Pancreas (tissue), 10 donors: ENCODE measurements around the gene TTLL5. TPM values are rescaled to one million over a fixed set of nuclear protein-coding genes. Genes with fewer than 3 reads are reported as not detected.

Experiments
- ATAC-seq, 4 donors: fragments of 200-7000 bp; cut with Tn5 transposase; one replicate each; pipeline versions ENCODE4 v1.8.0 to v1.9.1; 2020; ENCODE audit warnings: mild to moderate bottlenecking in 4 of 4, moderate library complexity in 4 of 4
- DNase-seq, 6 donors: peaks; one replicate each; pipeline ENCODE4 v3.0.0-alpha.2; 2020
- FAIRE-seq: peaks from 2 replicates; lab custom pipeline; 2012; peaks lifted over from hg19 to GRCh38; lab: Jason Lieb, UNC
- H3K27ac ChIP-seq, 4 donors: fragments of 200-600 bp; sonication (generic); 1 replicate in 3 of 4; 2 replicates in 1 of 4; pipeline versions ENCODE4 v1.5.0 to v1.8.0; 2020
- H3K27me3 ChIP-seq, 4 donors: fragments of 200-600 bp; one replicate each; pipeline ENCODE4 v1.8.0; 2021
- H3K36me3 ChIP-seq, 3 donors: fragments of 200-600 bp; sonication (generic) in 1 of 3; one replicate each; pipeline versions ENCODE4 v1.5.0 to v1.8.0; 2020 to 2021
- H3K4me1 ChIP-seq, 3 donors: fragments of 200-600 bp; one replicate each; pipeline ENCODE4 v1.8.0; 2021
- H3K4me3 ChIP-seq, 4 donors: fragments of 200-600 bp; sonication (generic) in 2 of 4; one replicate each; pipeline versions ENCODE4 v1.5.0 to v1.8.0; 2020 to 2021
- H3K9me3 ChIP-seq, 4 donors: fragments of 200-600 bp; one replicate each; pipeline ENCODE4 v1.8.0; 2021
- CTCF ChIP-seq, 4 donors: fragments of 200-600 bp; sonication (generic) in 3 of 4; IDR thresholded peaks; one replicate each; pipeline versions ENCODE4 v1.5.0 to v1.8.0; 2021; ENCODE audit warnings: antibody characterized with exemption in 4 of 4
- WGBS, 2 donors: extraction: QIAGEN DNeasy Blood & Tissue Kit; methylation state at CpG; one replicate each; pipeline ENCODE4 v1.1.7; 2013; 5-methylcytosine and 5-hydroxymethylcytosine counted together
- intact Hi-C, 3 donors: fragments of 100-400 bp; cut with DNase I; formaldehyde crosslinking; loops; one replicate each; pipeline versions ENCODE4 v1.11.1 to v1.14.2; 2022
- polyA plus RNA-seq, 2 donors: library from polyadenylated mRNA; stranded (reverse); fragments of 200-250 nt; gene quantifications; one replicate each; pipeline ENCODE4 v1.2.3, GENCODE V29; 2013
- total RNA-seq, 6 donors: library from RNA; stranded (reverse); fragmentation: NEBNext Ultra II Directional in 4 of 6; extraction: Animal tissue kit (Norgen Biotek cat#: 25700) in 4 of 6; gene quantifications; one replicate each; pipeline versions ENCODE4 v1.2.1 to v1.2.4, GENCODE V29; 2021 to 2023
- donor health status: healthy with polysubstance abuse.
- donor health status: DM: no; HTN: no; CAD: no; lungs with moderate emphysema.
- donor health status: DM: no; HTN: no; CAD: no.
- donor health status: control.
- donor health status: control.
- donor health status: Bipolar disorder and iron deficiency.
- donor health status: DM: yes; HTN: yes; CAD: no.
- donor health status: DM: no; HTN: no; CAD: no.
- donor health status: DM: no; HTN: no; CAD: no.
- donor health status: DM: yes; HTN: yes; CAD: no.

TTLL5 gene
- total and polyA plus RNA-seq, 8 donors, result 7.6 to 22.6 (median 12.0) TPM

GRCh38 chr14:75734854-75735253 lies 73.8 kb downstream of the TTLL5 start:
- Histone ChIP-seq H3K4me1 (peaks cover 6 to 30% (median 20%) of the 10 kb centered on the region in 3 donors), H3K27me3 (no peaks in the 10 kb centered on the region), H3K9me3 (no peaks in the 10 kb centered on the region), H3K36me3 (no peaks in the 10 kb centered on the region), H3K4me3 (no peak overlapping the region), H3K27ac (no peak overlapping the region)
- intact Hi-C loops, result no loop called here
- no peak for TF ChIP-seq CTCF (IDR thresholded peaks at IDR 0.05)
- FAIRE-seq (no peak), DNase-seq (no peak), ATAC-seq (no peak)
- 58 to 63% methylated on average over 3 of the region's 3 CpGs for WGBS, 2 donors

GRCh38 chr14:75736845-75737485 lies 75.9 kb downstream of the TTLL5 start:
- intact Hi-C loops, result no loop called here
- no peak for DNase-seq
- Histone ChIP-seq H3K9me3 (no peaks in the 10 kb centered on the region), H3K4me3 (no peak overlapping the region), H3K27me3 (no peaks in the 10 kb centered on the region), H3K27ac (peak overlapping the region in 2 of 4 donors; percentile 32 to 65), H3K4me1 (peaks cover 6 to 46% (median 20%) of the 10 kb centered on the region in 3 donors), H3K36me3 (no peaks in the 10 kb centered on the region)
- no peak for TF ChIP-seq CTCF (IDR thresholded peaks at IDR 0.05)
- no peak for FAIRE-seq
- ATAC-seq, result peak; percentile 56 to 80 (median 74)

DNA sequence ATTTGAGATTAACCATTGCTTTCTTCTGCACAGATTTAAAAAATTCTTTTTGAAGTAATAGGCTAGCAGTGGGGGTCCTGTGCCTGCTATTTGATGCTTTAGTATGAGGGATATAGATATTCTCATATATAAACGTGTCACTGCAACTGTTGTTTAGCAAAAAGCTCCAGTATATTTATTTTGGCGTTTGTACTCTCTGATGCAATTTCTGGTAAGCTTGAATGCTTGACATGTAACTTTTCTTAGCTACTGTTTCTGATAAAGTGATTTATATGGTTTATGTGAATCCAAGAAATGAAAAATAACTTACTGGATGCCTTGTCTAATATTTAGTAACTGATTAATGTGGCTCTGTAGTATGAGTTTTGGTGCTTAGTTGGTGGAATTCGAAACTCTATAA lies 77.1 kb downstream of the TTLL5 start:
- FAIRE-seq (no peak), ATAC-seq (peak; percentile 47 to 77 (median 60)), DNase-seq (no peak)
- Histone ChIP-seq H3K36me3 (no peaks in the 10 kb centered on the region), H3K27me3 (no peaks in the 10 kb centered on the region), H3K4me3 (no peak overlapping the region), H3K4me1 (peaks cover 6 to 57% (median 27%) of the 10 kb centered on the region in 3 donors), H3K27ac (peak overlapping the region in 2 of 4 donors; percentile 32 to 65), H3K9me3 (no peaks in the 10 kb centered on the region)
- intact Hi-C loops, result no loop called here
- 25 to 31% methylated on average over 3 of the region's 3 CpGs for WGBS, 2 donors
- TF ChIP-seq CTCF (IDR thresholded peaks at IDR 0.05), result no peak

DNA sequence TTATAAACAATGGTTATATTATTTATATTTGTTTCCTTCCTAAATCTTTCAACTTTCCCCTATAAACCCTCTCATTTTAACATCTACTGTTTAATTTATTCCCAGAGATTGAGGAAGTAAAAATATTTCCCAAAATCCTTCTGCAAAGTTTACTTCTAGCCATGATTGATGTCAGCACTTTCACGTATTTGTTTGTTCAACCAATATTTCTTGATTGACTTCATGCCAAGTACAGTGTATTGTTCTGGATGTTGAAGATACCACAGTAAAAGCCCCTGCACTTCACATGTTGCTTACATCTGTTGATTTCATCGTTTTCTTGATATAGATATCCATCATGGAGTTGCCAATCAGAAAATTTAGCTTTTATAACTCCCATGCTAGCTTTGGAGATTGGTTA lies 81.8 kb downstream of the TTLL5 start:
- intact Hi-C loops, result no loop called here
- FAIRE-seq, result no peak
- TF ChIP-seq CTCF (IDR thresholded peaks at IDR 0.05), result no peak
- no peak overlapping the region for H3K4me3 ChIP-seq
- H3K36me3 ChIP-seq, result no peaks in the 10 kb centered on the region
- no peaks in the 10 kb centered on the region for H3K27me3 ChIP-seq
- 16 to 24% methylated on average over 2 of the region's 2 CpGs for WGBS, 2 donors
- DNase-seq, result no peak
- H3K9me3 ChIP-seq, result no peaks in the 10 kb centered on the region
- peak in 3 of 4 donors; percentile 14 to 56 (median 51) for ATAC-seq
- peak overlapping the region in 1 of 4 donors; percentile 0 for H3K27ac ChIP-seq
- H3K4me1 ChIP-seq, result peaks cover 6 to 43% (median 19%) of the 10 kb centered on the region in 3 donors

DNA sequence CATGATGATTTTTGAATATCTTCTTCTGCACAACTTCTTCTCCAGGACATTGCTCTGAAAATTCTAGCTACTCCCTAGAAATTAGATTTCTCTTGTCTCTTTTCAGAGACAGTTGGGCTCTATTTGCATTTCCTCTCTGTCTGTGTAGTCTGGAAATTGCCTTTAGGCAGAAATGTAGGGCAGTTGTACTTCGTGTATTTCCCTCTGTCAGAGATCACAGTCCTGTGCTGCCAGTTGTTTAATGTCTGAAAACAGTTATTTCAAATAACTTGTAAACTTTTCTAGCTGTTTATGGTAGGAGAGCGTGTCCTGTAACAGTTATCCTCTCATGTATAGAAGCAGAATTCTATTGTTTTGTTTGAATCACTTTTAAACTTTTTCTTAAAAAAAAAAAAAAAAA lies 86.9 kb downstream of the TTLL5 start:
- no peak for TF ChIP-seq CTCF (IDR thresholded peaks at IDR 0.05)
- no peaks in the 10 kb centered on the region for H3K27me3 ChIP-seq
- FAIRE-seq, result no peak
- ATAC-seq, result no peak
- WGBS, 2 donors, result 84 to 89% methylated on average over 2 of the region's 2 CpGs
- H3K36me3 ChIP-seq, result no peaks in the 10 kb centered on the region
- H3K27ac ChIP-seq, result no peak overlapping the region
- DNase-seq, result no peak
- no peak overlapping the region for H3K4me3 ChIP-seq
- no peaks in the 10 kb centered on the region for H3K9me3 ChIP-seq
- peaks cover 0 to 4% (median 4%) of the 10 kb centered on the region in 3 donors for H3K4me1 ChIP-seq
- intact Hi-C loops, result no loop called here
